Activated B cell treated with CpG ODN at 0.5 μM for 24 hours (primary cell): ENCODE data around the gene LRRFIP2. TPM values are rescaled to one million over a fixed set of nuclear protein-coding genes. Genes with fewer than 3 reads are reported as not detected.

Experiments used
- ATAC-seq: fragments of 200-7000 bp; cut with Tn5 transposase; one replicate; pipeline ENCODE4 v1.10.0; 2021; ENCODE audit warnings: low read depth, mild to moderate bottlenecking, moderate library complexity
- CTCF ChIA-PET: fragments of 350-600 bp; sonication (Branson Sonifier 250); formaldehyde crosslinking; loops from one replicate; lab custom pipeline; 2021; ENCODE audit warnings: antibody characterized with exemption; lab: Charles Lee
- POLR2A ChIA-PET: fragments of 350-600 bp; sonication (Branson Sonifier 250); formaldehyde crosslinking; loops from one replicate; lab custom pipeline; 2021; ENCODE audit warnings: antibody characterized with exemption; lab: Charles Lee
- DNase-seq: peaks from one replicate; pipeline ENCODE4 v3.0.0; 2022
- H3K27ac Mint-ChIP-seq: one replicate; pipeline ENCODE4 v1.8.0; 2020; ENCODE audit warnings: mixed read lengths
- H3K27me3 Mint-ChIP-seq: one replicate; pipeline ENCODE4 v1.8.0; 2021; ENCODE audit warnings: mixed read lengths
- H3K36me3 Mint-ChIP-seq: one replicate; pipeline ENCODE4 v1.8.0; 2021; ENCODE audit warnings: low read depth, mixed read lengths
- H3K4me1 Mint-ChIP-seq: one replicate; pipeline ENCODE4 v1.8.0; 2021; ENCODE audit warnings: mixed read lengths
- H3K4me3 Mint-ChIP-seq: one replicate; pipeline ENCODE4 v1.8.0; 2020; ENCODE audit warnings: mild to moderate bottlenecking, mixed read lengths
- H3K9me3 Mint-ChIP-seq: one replicate; pipeline ENCODE4 v1.8.0; 2020; ENCODE audit warnings: mixed read lengths
- CTCF ChIP-seq: fragments of 200-600 bp; IDR thresholded peaks from one replicate; pipeline ENCODE4 v1.8.0; 2022; ENCODE audit warnings: antibody characterized with exemption, mild to moderate bottlenecking
- intact Hi-C: fragments of 100-400 bp; cut with micrococcal nuclease; formaldehyde crosslinking; loops from one replicate; pipeline ENCODE4 v1.15.1; 2024
- total RNA-seq: library from RNA; stranded (reverse); gene quantifications from 2 replicates; pipeline ENCODE4 v1.2.3, GENCODE V29; 2022

LRRFIP2 gene
- total RNA-seq, 1 donor from 2014 or later, result 33.9 TPM

GRCh38 chr3:37189109-37189508 lies 14.7 kb upstream of the LRRFIP2 start:
- H3K9me3 Mint-ChIP-seq, result no peaks in the 10 kb centered on the region

GRCh38 chr3:37183976-37184375 lies 9.6 kb upstream of the LRRFIP2 start:
- intact Hi-C loops, result no loop called here
- Mint-ChIP-seq H3K4me3 (no peak overlapping the region), H3K27ac (no peak overlapping the region), H3K9me3 (no peaks in the 10 kb centered on the region), H3K36me3 (peaks cover 4% of the 10 kb centered on the region), H3K4me1 (peaks cover 9% of the 10 kb centered on the region), H3K27me3 (no peaks in the 10 kb centered on the region)
- no peak for ATAC-seq
- POLR2A ChIA-PET, result no interaction called here
- CTCF ChIA-PET, result no interaction called here
- DNase-seq, result no peak
- no peak for TF ChIP-seq CTCF

More at GRCh38 chr3:37189109-37189508, 14.7 kb upstream of the LRRFIP2 start:
- TF ChIP-seq CTCF, result no peak
- H3K27ac Mint-ChIP-seq, result no peak overlapping the region
- no peaks in the 10 kb centered on the region for H3K36me3 Mint-ChIP-seq
- intact Hi-C loops, result no loop called here
- H3K4me1 Mint-ChIP-seq, result no peaks in the 10 kb centered on the region
- ATAC-seq, result no peak
- POLR2A ChIA-PET, result no interaction called here
- no peak overlapping the region for H3K4me3 Mint-ChIP-seq
- no peaks in the 10 kb centered on the region for H3K27me3 Mint-ChIP-seq
- DNase-seq, result no peak
- CTCF ChIA-PET, result no interaction called here

- Mint-ChIP-seq H3K36me3 (peaks cover 4% of the 10 kb centered on the region), H3K27ac (no peak overlapping the region), H3K9me3 (no peaks in the 10 kb centered on the region), H3K27me3 (no peaks in the 10 kb centered on the region), H3K4me3 (no peak overlapping the region), H3K4me1 (peaks cover 9% of the 10 kb centered on the region)
- ChIA-PET POLR2A (no interaction called here), CTCF (interaction anchor here (1.5 kb wide), 1 partner anchor 28 kb away, joined by 3 read pairs; no protein-coding TSS in a partner anchor)
- ATAC-seq (no peak), DNase-seq (no peak)
- intact Hi-C loops, result no loop called here
- no peak for TF ChIP-seq CTCF
These were observed 9.0 kb upstream of the LRRFIP2 start for GRCh38 chr3:37183375-37183831.

DNA sequence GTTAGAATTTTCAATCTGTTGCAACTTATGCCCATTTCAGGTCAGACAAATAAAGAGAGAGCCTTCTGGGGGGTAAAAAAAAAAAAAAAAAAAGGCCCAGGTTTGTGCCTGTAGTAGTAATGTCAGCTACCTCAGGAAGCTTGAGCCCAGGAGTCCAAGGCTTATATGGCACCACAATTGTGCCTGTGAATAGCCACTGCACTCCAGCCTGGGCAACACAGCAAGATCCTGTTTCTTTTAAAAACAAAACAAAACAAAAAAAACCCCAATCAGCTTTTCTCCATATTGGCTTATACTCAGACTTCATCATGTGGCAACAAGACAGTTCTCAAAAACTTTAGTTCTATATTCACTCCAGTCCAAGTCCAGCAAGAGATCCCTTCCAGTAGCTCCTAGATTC lies 8.4 kb upstream of the LRRFIP2 start:
- peaks cover 6% of the 10 kb centered on the region for H3K36me3 Mint-ChIP-seq
- no peaks in the 10 kb centered on the region for H3K9me3 Mint-ChIP-seq
- peaks cover 13% of the 10 kb centered on the region for H3K4me1 Mint-ChIP-seq
- ATAC-seq (no peak), DNase-seq (no peak)
- intact Hi-C loops, result no loop called here
- H3K27me3 Mint-ChIP-seq, result no peaks in the 10 kb centered on the region
- H3K27ac Mint-ChIP-seq, result no peak overlapping the region
- no peak for TF ChIP-seq CTCF
- ChIA-PET POLR2A (no interaction called here), CTCF (interaction anchor here (1.5 kb wide), 1 partner anchor 29 kb away, joined by 3 read pairs; no protein-coding TSS in a partner anchor)
- no peak overlapping the region for H3K4me3 Mint-ChIP-seq

- no peak for TF ChIP-seq CTCF
- no peak overlapping the region for H3K4me3 Mint-ChIP-seq
- no peak for DNase-seq
- ChIA-PET CTCF (no interaction called here), POLR2A (no interaction called here)
- peaks cover 23% of the 10 kb centered on the region for H3K4me1 Mint-ChIP-seq
- intact Hi-C loops, result no loop called here
- peaks cover 6% of the 10 kb centered on the region for H3K36me3 Mint-ChIP-seq
- H3K9me3 Mint-ChIP-seq, result no peaks in the 10 kb centered on the region
- no peaks in the 10 kb centered on the region for H3K27me3 Mint-ChIP-seq
- ATAC-seq, result no peak
- H3K27ac Mint-ChIP-seq, result no peak overlapping the region
These were observed 7.4 kb upstream of the LRRFIP2 start for GRCh38 chr3:37181756-37182155.
